Gastrocnemius medialis (tissue), 4 donors: ENCODE data around the gene SUFU. TPM values are rescaled to one million over a fixed set of nuclear protein-coding genes. Genes with fewer than 3 reads are reported as not detected.
"Not testable (repeated sequence)": the region's sequence is repeated elsewhere in the genome, so short reads cannot be mapped to it uniquely, and the experiment has no call there.

ENCODE experiments used
- ATAC-seq, 2 donors: fragments of 150-250 bp; one replicate each; pipeline ENCODE4 v1.9.1; 2016
- DNase-seq, 2 donors: peaks; one replicate each; pipeline ENCODE4 v3.0.0-alpha.2; 2019
- H3K27ac ChIP-seq, 4 donors: fragments of 200-600 bp; sonication (generic); 1 replicate in 1 of 4; 2 replicates in 3 of 4; pipeline ENCODE4 v1.5.1; 2016 to 2018; ENCODE audit warnings: mild to moderate bottlenecking in 2 of 4, moderate library complexity in 1 of 4
- H3K27me3 ChIP-seq, 3 donors: fragments of 200-600 bp; sonication (generic) in 2 of 3; 1 replicate in 1 of 3; 2 replicates in 2 of 3; pipeline versions ENCODE4 v1.5.1 to v1.6.0; 2016 to 2019; ENCODE audit warnings: mild to moderate bottlenecking in 1 of 3, moderate library complexity in 1 of 3
- H3K36me3 ChIP-seq, 2 donors: fragments of 200-600 bp; sonication (generic) in 1 of 2; one replicate each; pipeline ENCODE4 v1.5.1; 2017 to 2018
- H3K4me1 ChIP-seq, 2 donors: fragments of 200-600 bp; sonication (generic) in 1 of 2; one replicate each; pipeline ENCODE4 v1.5.1; 2016 to 2017; ENCODE audit warnings: mild to moderate bottlenecking in 2 of 2
- H3K4me3 ChIP-seq, 4 donors: fragments of 200-600 bp; sonication (generic) in 3 of 4; 1 replicate in 1 of 4; 2 replicates in 3 of 4; pipeline ENCODE4 v1.5.1; 2016 to 2019; ENCODE audit warnings: mild to moderate bottlenecking in 2 of 4
- H3K9me3 ChIP-seq, 3 donors: fragments of 200-600 bp; sonication (generic) in 2 of 3; 1 replicate in 1 of 3; 2 replicates in 2 of 3; pipeline ENCODE4 v1.5.1; 2016 to 2019
- CTCF ChIP-seq, 5 experiments: fragments of 450-650 bp in 3 of 5; fragments of 200-600 bp in 2 of 5; sonication (generic) in 2 of 5; IDR thresholded peaks in 4 of 5; conservative IDR thresholded peaks in 1 of 5; 1 replicate in 4 of 5; 2 replicates in 1 of 5; pipeline ENCODE4 v1.5.1; 2016 to 2019; ENCODE audit warnings: antibody characterized with exemption in 5 of 5, mild to moderate bottlenecking in 3 of 5, moderate library complexity in 3 of 5
- POLR2A ChIP-seq, 2 donors: fragments of 450-650 bp; IDR thresholded peaks; one replicate each; pipeline ENCODE4 v1.6.1; 2017; ENCODE audit warnings: antibody characterized with exemption in 2 of 2, mild to moderate bottlenecking in 2 of 2, moderate library complexity in 2 of 2
- in situ Hi-C, 4 donors: fragments of 200-750 bp; cut with MboI; loops; one replicate each; pipeline versions ENCODE4 v1.15.0 to v1.8.0; 2017; ENCODE audit warnings: low sequenced_read_pairs in 4 of 4
- intact Hi-C: fragments of 100-400 bp; cut with DNase I; formaldehyde crosslinking; loops from one replicate; pipeline ENCODE4 v1.15.1; 2023; ENCODE audit warnings: low total_unique reads
- total RNA-seq, 4 donors: library from RNA; depleted of rRNA; stranded (reverse); fragments of >200 nt; gene quantifications; one replicate each; pipeline versions ENCODE4 v1.1.0 to v1.2.3, GENCODE V29; 2016

SUFU gene
- total RNA-seq, 4 donors from 2014 or later, result 7.3 to 11.8 (median 7.9) TPM

GRCh38 chr10:102522874-102523249 lies 19.1 kb downstream of the SUFU start:
- intact Hi-C loops, result no loop called here
- Histone ChIP-seq H3K36me3 (no peaks in the 10 kb centered on the region), H3K9me3 (no peaks in the 10 kb centered on the region), H3K4me1 (no peaks in the 10 kb centered on the region), H3K4me3 (no peak overlapping the region), H3K27me3 (no peaks in the 10 kb centered on the region), H3K27ac (no peak overlapping the region)
- no peak for TF ChIP-seq POLR2A (IDR thresholded peaks at IDR 0.05)
- no peak for TF ChIP-seq CTCF (IDR thresholded peaks at IDR 0.05 in 4 of 5, conservative IDR thresholded peaks at IDR 0.05 in 1 of 5)
- in situ Hi-C loops, result no loop called here
- DNase-seq, result no peak
- ATAC-seq, result no peak

GRCh38 chr10:102523250-102524029 lies 19.7 kb downstream of the SUFU start:
- no peak for TF ChIP-seq CTCF (IDR thresholded peaks at IDR 0.05 in 4 of 5, conservative IDR thresholded peaks at IDR 0.05 in 1 of 5)
- no peak for TF ChIP-seq POLR2A (IDR thresholded peaks at IDR 0.05)
- intact Hi-C loops, result no loop called here
- Histone ChIP-seq H3K9me3 (no peaks in the 10 kb centered on the region), H3K4me1 (no peaks in the 10 kb centered on the region), H3K4me3 (no peak overlapping the region), H3K27me3 (no peaks in the 10 kb centered on the region), H3K27ac (no peak overlapping the region), H3K36me3 (no peaks in the 10 kb centered on the region)
- DNase-seq (no peak), ATAC-seq (no peak)
- in situ Hi-C loops, result no loop called here

GRCh38 chr10:102524746-102525145 lies 21.0 kb downstream of the SUFU start:
- no peak overlapping the region for H3K27ac ChIP-seq
- H3K27me3 ChIP-seq, result no peaks in the 10 kb centered on the region
- in situ Hi-C loops (no loop called here), intact Hi-C loops (no loop called here)
- no peaks in the 10 kb centered on the region for H3K4me1 ChIP-seq
- no peaks in the 10 kb centered on the region for H3K9me3 ChIP-seq
- ATAC-seq (no peak), DNase-seq (no peak)
- no peak for TF ChIP-seq CTCF (IDR thresholded peaks at IDR 0.05 in 4 of 5, conservative IDR thresholded peaks at IDR 0.05 in 1 of 5)
- no peak for TF ChIP-seq POLR2A (IDR thresholded peaks at IDR 0.05)
- H3K4me3 ChIP-seq, result no peak overlapping the region
- no peaks in the 10 kb centered on the region for H3K36me3 ChIP-seq

- no peaks in the 10 kb centered on the region for H3K4me1 ChIP-seq
- no peak overlapping the region for H3K4me3 ChIP-seq
- intact Hi-C loops (no loop called here), in situ Hi-C loops (no loop called here)
- no peaks in the 10 kb centered on the region for H3K36me3 ChIP-seq
- DNase-seq (no peak), ATAC-seq (no peak)
- H3K27me3 ChIP-seq, result no peaks in the 10 kb centered on the region
- no peaks in the 10 kb centered on the region for H3K9me3 ChIP-seq
- TF ChIP-seq CTCF (IDR thresholded peaks at IDR 0.05 in 4 of 5, conservative IDR thresholded peaks at IDR 0.05 in 1 of 5), result no peak
- no peak for TF ChIP-seq POLR2A (IDR thresholded peaks at IDR 0.05)
- H3K27ac ChIP-seq, result no peak overlapping the region
These were observed 23.8 kb downstream of the SUFU start for GRCh38 chr10:102527546-102527945.

GRCh38 chr10:102534333-102534732 lies 30.6 kb downstream of the SUFU start:
- ATAC-seq, result no peak
- Histone ChIP-seq H3K4me3 (no peak overlapping the region), H3K4me1 (peaks cover 0 to 4% of the 10 kb centered on the region in 2 donors), H3K9me3 (no peaks in the 10 kb centered on the region), H3K27ac (no peak overlapping the region), H3K36me3 (no peaks in the 10 kb centered on the region), H3K27me3 (no peaks in the 10 kb centered on the region)
- TF ChIP-seq CTCF (IDR thresholded peaks at IDR 0.05 in 4 of 5, conservative IDR thresholded peaks at IDR 0.05 in 1 of 5) (no peak), POLR2A (IDR thresholded peaks at IDR 0.05) (no peak)
- in situ Hi-C loops (no loop called here), intact Hi-C loops (no loop called here)
- DNase-seq, result no peak

- in situ Hi-C loops, intact Hi-C loops, H3K4me3 ChIP-seq, H3K36me3 ChIP-seq, H3K4me1 ChIP-seq, ATAC-seq, H3K9me3 ChIP-seq, H3K27me3 ChIP-seq, DNase-seq, H3K27ac ChIP-seq: not testable (repeated sequence)
These were observed 31.2 kb downstream of the SUFU start for GRCh38 chr10:102534966-102535365.
